RWPE2 (cell line): ENCODE measurements around the gene ZBTB48.

Experiments used
- ATAC-seq: fragments of 200-7000 bp; cut with Tn5 transposase; 3 replicates; pipeline ENCODE4 v1.9.1; 2021; ENCODE audit warnings: low read depth
- DNase-seq: peaks from one replicate; pipeline ENCODE4 v3.0.0-alpha.2; 2020; ENCODE audit warnings: low spot score
- H3K27ac ChIP-seq: fragments of 450-650 bp; 2 replicates; pipeline ENCODE4 v1.5.1; 2017; ENCODE audit warnings: mild to moderate bottlenecking; ENCODE audit not compliant: poor library complexity, severe bottlenecking
- H3K27me3 ChIP-seq: fragments of 250-450 bp; sonication (Bioruptor Pico); 2 replicates; pipeline ENCODE4 v1.5.1; 2021; ENCODE audit warnings: mild to moderate bottlenecking, moderate library complexity; ENCODE audit not compliant: insufficient read depth, poor library complexity, severe bottlenecking
- H3K36me3 ChIP-seq: fragments of 250-450 bp; sonication (Bioruptor Pico); 2 replicates; pipeline ENCODE4 v1.5.1; 2020; ENCODE audit warnings: low read depth, mild to moderate bottlenecking, moderate library complexity
- H3K4me1 ChIP-seq: fragments of 250-450 bp; sonication (Bioruptor Pico); 2 replicates; pipeline ENCODE4 v1.5.1; 2021; ENCODE audit warnings: mild to moderate bottlenecking, moderate library complexity; ENCODE audit not compliant: insufficient read depth, poor library complexity, severe bottlenecking
- H3K4me3 ChIP-seq: fragments of 250-450 bp; sonication (Bioruptor Pico); 2 replicates; pipeline ENCODE4 v1.5.1; 2021; ENCODE audit warnings: mild to moderate bottlenecking, moderate library complexity; ENCODE audit not compliant: severe bottlenecking
- H3K9me3 ChIP-seq: fragments of 250-450 bp; sonication (Bioruptor Pico); 2 replicates; pipeline ENCODE4 v1.5.1; 2021; ENCODE audit warnings: mild to moderate bottlenecking, moderate library complexity; ENCODE audit not compliant: severe bottlenecking
- CTCF ChIP-seq: fragments of 450-650 bp; IDR thresholded peaks from one replicate; pipeline ENCODE4 v1.5.1; 2017; ENCODE audit warnings: mild to moderate bottlenecking, moderate library complexity; ENCODE audit not compliant: poor library complexity, severe bottlenecking

Gene ZBTB48

GRCh38 chr1:6574025-6574620, 5.7 kb upstream of the ZBTB48 start:
- ATAC-seq = 0 out of 3 replicates have a peak, but pooled peaks have one; percentile 35
- Histone ChIP-seq H3K27me3 (no peaks in the 10 kb centered on the region), H3K4me3 (no peak overlapping the region), H3K9me3 (no peaks in the 10 kb centered on the region), H3K27ac (no peak overlapping the region), H3K36me3 (no peaks in the 10 kb centered on the region), H3K4me1 (no peaks in the 10 kb centered on the region)
- DNase-seq = no peak
- TF ChIP-seq CTCF = no peak

- Histone ChIP-seq H3K27me3 (no peaks in the 10 kb centered on the region), H3K9me3 (no peaks in the 10 kb centered on the region), H3K4me3 (no peak overlapping the region), H3K27ac (no peak overlapping the region), H3K4me1 (no peaks in the 10 kb centered on the region), H3K36me3 (no peaks in the 10 kb centered on the region)
- TF ChIP-seq CTCF = no peak
- DNase-seq (no peak), ATAC-seq (no peak)
Observed at GRCh38 chr1:6574818-6575217, 5.0 kb upstream of the ZBTB48 start.

- Histone ChIP-seq H3K36me3 (peaks cover 9% of the 10 kb centered on the region; the same call in 1 of the 2 replicates), H3K9me3 (no peaks in the 10 kb centered on the region), H3K4me1 (peaks cover 13% of the 10 kb centered on the region), H3K27me3 (no peaks in the 10 kb centered on the region), H3K4me3 (no peak overlapping the region), H3K27ac (no peak overlapping the region)
- TF ChIP-seq CTCF = no peak
- DNase-seq = no peak
- ATAC-seq = no peak
Observed at GRCh38 chr1:6577831-6578525, 1.8 kb upstream of the ZBTB48 start.

- TF ChIP-seq CTCF = no peak
- H3K36me3 ChIP-seq = peaks cover 10% of the 10 kb centered on the region
- no peak for ATAC-seq
- H3K27ac ChIP-seq = no peak overlapping the region
- H3K4me3 ChIP-seq = no peak overlapping the region
- no peak for DNase-seq
- H3K27me3 ChIP-seq = no peaks in the 10 kb centered on the region
- peaks cover 13% of the 10 kb centered on the region for H3K4me1 ChIP-seq
- H3K9me3 ChIP-seq = no peaks in the 10 kb centered on the region
Observed at GRCh38 chr1:6578624-6579373, 995 bp upstream of the ZBTB48 start.
